ENCODE measurements around the gene LEUTX.
"Not testable (repeated sequence)": the region's sequence is repeated elsewhere in the genome, so short reads cannot be mapped to it uniquely, and the experiment has no call there.

Gene LEUTX

DNA sequence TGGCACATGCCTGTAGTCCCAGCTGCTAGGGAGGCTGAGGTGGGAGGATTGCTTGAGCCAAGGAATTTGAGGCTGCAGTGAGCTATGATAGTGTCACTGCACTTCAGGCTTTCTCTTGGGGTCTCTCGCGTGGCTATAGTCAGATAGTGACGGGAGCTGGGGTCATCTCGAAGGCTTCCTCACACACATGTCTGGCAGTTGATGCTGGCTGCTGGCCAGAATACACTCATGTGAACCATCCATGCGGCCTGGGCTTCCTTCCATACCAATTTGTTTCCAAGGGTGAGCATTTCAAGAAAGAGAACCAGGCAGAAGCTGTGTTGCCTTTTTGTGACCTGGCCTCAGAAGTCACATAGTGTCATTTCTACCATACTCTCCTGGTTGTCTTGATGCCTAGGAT lies 26.4 kb downstream of the LEUTX start:
- Histone ChIP-seq H3K4me1 (ENCODE audit: control insufficient read depth in 5 of 5, insufficient read depth in 5 of 5, low read length in 5 of 5) (no peaks in the 10 kb centered on the region), H3K36me3 (ENCODE audit: control insufficient read depth in 5 of 5, insufficient read depth in 5 of 5, low read length in 5 of 5) (no peaks in the 10 kb centered on the region), H3K4me3 (ENCODE audit: low read depth in 1 of 5, low read length in 5 of 5) (no peak overlapping the region), H3K27ac (ENCODE audit: low read depth, low read length) (no peak overlapping the region), H3K9me3 (ENCODE audit: control insufficient read depth in 5 of 5, low read length in 5 of 5) (peaks cover 0 to 3% (median 0%) of the 10 kb centered on the region in 5 donors), H3K9ac (ENCODE audit: low read length in 5 of 5) (no peak overlapping the region), H3K27me3 (ENCODE audit: control insufficient read depth in 5 of 5, insufficient read depth in 4 of 5, low read length in 5 of 5) (peaks cover 0 to 16% (median 3%) of the 10 kb centered on the region in 5 donors)

DNA sequence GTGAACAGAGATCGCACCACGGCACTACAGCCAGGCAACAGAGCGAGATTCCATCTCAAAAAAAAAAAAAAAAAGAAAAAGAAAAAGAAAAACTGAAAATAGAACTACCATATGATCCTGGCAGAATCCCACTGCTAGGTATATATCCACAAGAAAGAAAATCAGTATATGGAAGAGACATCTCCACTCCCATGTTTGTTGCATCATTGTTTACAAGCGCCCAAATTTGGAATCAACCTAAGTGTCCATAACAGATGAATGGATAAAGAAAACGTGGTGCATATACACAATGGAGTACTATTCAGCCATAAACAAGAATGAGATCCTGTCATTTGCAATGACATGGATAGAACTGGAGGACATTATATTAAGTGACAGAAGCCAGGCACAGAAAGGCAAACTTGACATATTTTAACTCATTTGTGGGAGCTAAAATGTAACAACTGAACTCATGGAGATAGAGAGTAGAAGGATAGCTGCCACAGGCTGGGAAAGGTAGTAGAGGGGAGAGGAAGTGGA lies 29.3 kb downstream of the LEUTX start:
- no peak overlapping the region for H3K9ac ChIP-seq (ENCODE audit: low read length in 5 of 5)
- peaks cover 0 to 3% (median 0%) of the 10 kb centered on the region in 5 donors for H3K9me3 ChIP-seq (ENCODE audit: control insufficient read depth in 5 of 5, low read length in 5 of 5)
- H3K4me1 ChIP-seq (ENCODE audit: control insufficient read depth in 5 of 5, insufficient read depth in 5 of 5, low read length in 5 of 5) = no peaks in the 10 kb centered on the region
- H3K27ac ChIP-seq (ENCODE audit: low read depth, low read length) = no peak overlapping the region
- H3K36me3 ChIP-seq (ENCODE audit: control insufficient read depth in 5 of 5, insufficient read depth in 5 of 5, low read length in 5 of 5) = no peaks in the 10 kb centered on the region
- H3K4me3 ChIP-seq (ENCODE audit: low read depth in 1 of 5, low read length in 5 of 5) = no peak overlapping the region
- peaks cover 0 to 11% (median 0%) of the 10 kb centered on the region in 5 donors for H3K27me3 ChIP-seq (ENCODE audit: control insufficient read depth in 5 of 5, insufficient read depth in 4 of 5, low read length in 5 of 5)

DNA sequence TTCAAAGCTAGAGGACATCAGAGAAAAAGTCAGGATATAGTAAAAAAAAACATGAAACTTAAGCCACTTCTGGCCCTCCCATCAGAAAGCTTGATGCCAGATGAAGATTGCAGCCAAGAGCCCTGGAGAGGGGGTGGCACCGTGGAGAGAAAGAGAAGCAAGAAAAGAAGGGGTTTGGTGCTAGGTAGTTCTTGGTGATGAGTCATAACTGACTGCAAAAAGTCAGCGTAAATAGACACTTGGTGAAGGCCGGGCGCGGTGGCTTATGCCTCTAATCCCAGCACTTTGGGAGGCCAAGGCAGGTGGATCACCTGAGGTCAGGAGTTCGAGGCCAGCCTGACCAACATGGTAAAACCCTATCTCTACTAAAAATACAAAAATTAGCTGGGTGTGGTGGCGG lies 30.0 kb downstream of the LEUTX start:
- H3K36me3 ChIP-seq (ENCODE audit: control insufficient read depth in 5 of 5, insufficient read depth in 5 of 5, low read length in 5 of 5); H3K4me3 ChIP-seq (ENCODE audit: low read depth in 1 of 5, low read length in 5 of 5); H3K9ac ChIP-seq (ENCODE audit: low read length in 5 of 5); H3K27me3 ChIP-seq (ENCODE audit: control insufficient read depth in 5 of 5, insufficient read depth in 4 of 5, low read length in 5 of 5); H3K9me3 ChIP-seq (ENCODE audit: control insufficient read depth in 5 of 5, low read length in 5 of 5); H3K4me1 ChIP-seq (ENCODE audit: control insufficient read depth in 5 of 5, insufficient read depth in 5 of 5, low read length in 5 of 5); H3K27ac ChIP-seq (ENCODE audit: low read depth, low read length): not testable (repeated sequence)

DNA sequence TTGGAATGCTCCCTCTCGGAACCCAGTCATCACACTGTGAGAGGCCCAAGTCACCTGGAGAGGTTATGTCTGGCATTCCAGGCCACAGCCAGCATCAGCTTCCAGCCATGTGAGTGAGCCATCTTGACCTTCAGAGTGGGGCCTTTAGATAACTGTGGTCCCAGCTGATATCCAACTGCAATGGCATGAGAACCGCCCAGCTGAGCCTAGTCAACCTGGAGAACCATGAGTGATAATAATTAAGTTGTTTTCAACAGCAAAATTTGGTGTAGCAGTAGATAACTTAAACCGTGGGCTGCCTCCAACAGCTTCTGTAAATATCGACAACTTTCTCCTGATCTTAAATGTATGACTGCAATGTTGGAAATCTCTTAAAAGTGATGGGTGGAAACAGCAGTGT lies 30.7 kb downstream of the LEUTX start:
- no peaks in the 10 kb centered on the region for H3K36me3 ChIP-seq (ENCODE audit: control insufficient read depth in 5 of 5, insufficient read depth in 5 of 5, low read length in 5 of 5)
- no peak overlapping the region for H3K27ac ChIP-seq (ENCODE audit: low read depth, low read length)
- H3K4me1 ChIP-seq (ENCODE audit: control insufficient read depth in 5 of 5, insufficient read depth in 5 of 5, low read length in 5 of 5) = peaks cover 0 to 7% (median 0%) of the 10 kb centered on the region in 5 donors
- H3K9ac ChIP-seq (ENCODE audit: low read length in 5 of 5) = no peak overlapping the region
- H3K9me3 ChIP-seq (ENCODE audit: control insufficient read depth in 5 of 5, low read length in 5 of 5) = peaks cover 0 to 3% (median 0%) of the 10 kb centered on the region in 5 donors
- H3K27me3 ChIP-seq (ENCODE audit: control insufficient read depth in 5 of 5, insufficient read depth in 4 of 5, low read length in 5 of 5) = no peaks in the 10 kb centered on the region
- no peak overlapping the region for H3K4me3 ChIP-seq (ENCODE audit: low read depth in 1 of 5, low read length in 5 of 5)

DNA sequence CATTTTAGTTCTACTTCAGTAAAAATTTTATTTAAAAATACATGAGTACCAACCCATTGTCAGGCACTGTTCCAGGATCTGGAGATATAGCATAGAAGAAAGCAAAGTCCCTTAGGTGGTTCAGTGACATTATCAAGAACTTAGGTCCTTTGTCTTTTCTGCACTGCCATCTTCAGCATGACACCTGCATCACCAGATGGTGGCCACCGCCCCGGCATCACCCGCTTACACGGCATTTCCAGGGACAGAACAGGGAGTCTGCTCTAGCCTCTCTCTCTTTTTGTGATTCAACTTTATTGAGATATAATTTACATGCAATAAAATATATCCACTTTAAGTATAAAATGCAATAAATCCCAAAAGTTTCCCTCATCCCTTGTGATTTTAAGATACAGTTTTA lies 31.8 kb downstream of the LEUTX start:
- no peaks in the 10 kb centered on the region for H3K27me3 ChIP-seq (ENCODE audit: control insufficient read depth in 5 of 5, insufficient read depth in 4 of 5, low read length in 5 of 5)
- peaks cover 0 to 7% (median 0%) of the 10 kb centered on the region in 5 donors for H3K4me1 ChIP-seq (ENCODE audit: control insufficient read depth in 5 of 5, insufficient read depth in 5 of 5, low read length in 5 of 5)
- no peak overlapping the region for H3K4me3 ChIP-seq (ENCODE audit: low read depth in 1 of 5, low read length in 5 of 5)
- H3K9ac ChIP-seq (ENCODE audit: low read length in 5 of 5) = no peak overlapping the region
- no peaks in the 10 kb centered on the region for H3K36me3 ChIP-seq (ENCODE audit: control insufficient read depth in 5 of 5, insufficient read depth in 5 of 5, low read length in 5 of 5)
- no peak overlapping the region for H3K27ac ChIP-seq (ENCODE audit: low read depth, low read length)
- H3K9me3 ChIP-seq (ENCODE audit: control insufficient read depth in 5 of 5, low read length in 5 of 5) = peaks cover 0 to 3% (median 0%) of the 10 kb centered on the region in 5 donors

DNA sequence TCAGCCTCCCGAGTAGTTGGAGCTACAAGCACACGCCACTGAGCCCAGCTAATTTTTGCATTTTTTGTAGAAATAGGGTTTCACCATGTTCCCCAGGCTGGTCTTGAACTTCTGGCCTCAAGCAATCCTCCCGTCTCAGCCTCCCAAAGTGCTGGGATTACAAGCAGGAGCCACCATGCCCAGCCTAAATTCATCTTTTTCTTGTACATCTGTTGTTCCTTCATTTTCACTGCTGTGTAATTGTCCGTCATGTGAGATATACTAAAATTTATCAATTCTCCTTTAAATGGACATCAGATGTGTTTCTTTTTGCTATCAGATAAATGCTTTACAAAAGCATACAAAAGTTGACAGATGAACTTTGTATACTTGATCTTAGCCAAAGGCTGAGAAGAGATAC lies 32.4 kb downstream of the LEUTX start:
- Histone ChIP-seq H3K27me3 (ENCODE audit: control insufficient read depth in 5 of 5, insufficient read depth in 4 of 5, low read length in 5 of 5) (no peaks in the 10 kb centered on the region), H3K4me1 (ENCODE audit: control insufficient read depth in 5 of 5, insufficient read depth in 5 of 5, low read length in 5 of 5) (peaks cover 0 to 7% (median 0%) of the 10 kb centered on the region in 5 donors), H3K27ac (ENCODE audit: low read depth, low read length) (no peak overlapping the region), H3K9me3 (ENCODE audit: control insufficient read depth in 5 of 5, low read length in 5 of 5) (peaks cover 0 to 3% (median 0%) of the 10 kb centered on the region in 5 donors), H3K9ac (ENCODE audit: low read length in 5 of 5) (no peak overlapping the region), H3K36me3 (ENCODE audit: control insufficient read depth in 5 of 5, insufficient read depth in 5 of 5, low read length in 5 of 5) (peaks cover 0 to 2% (median under 1%) of the 10 kb centered on the region in 5 donors), H3K4me3 (ENCODE audit: low read depth in 1 of 5, low read length in 5 of 5) (no peak overlapping the region)

DNA sequence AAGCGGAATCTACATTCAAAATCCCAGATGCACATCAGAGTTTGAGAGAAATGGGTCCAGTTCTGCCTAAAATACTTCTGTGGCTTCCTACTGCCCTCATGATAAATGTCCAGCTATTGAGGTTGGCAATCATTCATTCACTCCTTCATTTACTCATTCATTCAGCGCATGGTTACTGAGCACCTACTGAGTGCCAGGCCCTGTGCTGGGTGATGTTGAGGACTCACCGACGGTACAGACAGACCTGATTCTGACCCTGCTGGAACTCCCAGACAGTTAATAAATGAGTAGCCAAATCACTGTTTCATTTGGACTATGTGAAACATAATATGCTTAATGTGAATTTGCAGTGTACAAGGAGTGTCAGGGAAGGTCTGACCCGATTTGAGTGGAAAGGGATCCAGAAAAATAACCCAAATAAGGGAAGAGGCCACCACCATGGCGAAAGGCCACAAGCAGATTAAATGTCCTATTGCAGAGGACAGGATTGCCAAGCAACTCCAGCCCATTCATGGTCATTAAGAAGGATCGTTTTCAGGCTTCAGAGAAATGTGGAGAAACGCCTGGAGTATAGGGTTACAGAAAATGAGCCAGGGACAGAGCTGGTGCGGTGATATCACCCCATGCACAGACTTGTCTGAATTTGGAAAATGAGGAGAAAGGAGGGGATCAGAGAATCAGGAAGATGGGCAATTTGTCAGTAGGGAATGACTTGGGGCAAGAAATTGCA lies 34.8 kb downstream of the LEUTX start:
- Histone ChIP-seq H3K36me3 (ENCODE audit: control insufficient read depth in 5 of 5, insufficient read depth in 5 of 5, low read length in 5 of 5) (peaks cover 0 to 12% (median 5%) of the 10 kb centered on the region in 5 donors), H3K27ac (ENCODE audit: low read depth, low read length) (no peak overlapping the region), H3K4me1 (ENCODE audit: control insufficient read depth in 5 of 5, insufficient read depth in 5 of 5, low read length in 5 of 5) (peaks cover 0 to 7% (median 0%) of the 10 kb centered on the region in 5 donors), H3K9me3 (ENCODE audit: control insufficient read depth in 5 of 5, low read length in 5 of 5) (peaks cover 0 to 3% (median 0%) of the 10 kb centered on the region in 5 donors), H3K4me3 (ENCODE audit: low read depth in 1 of 5, low read length in 5 of 5) (no peak overlapping the region), H3K9ac (ENCODE audit: low read length in 5 of 5) (no peak overlapping the region), H3K27me3 (ENCODE audit: control insufficient read depth in 5 of 5, insufficient read depth in 4 of 5, low read length in 5 of 5) (no peaks in the 10 kb centered on the region)

DNA sequence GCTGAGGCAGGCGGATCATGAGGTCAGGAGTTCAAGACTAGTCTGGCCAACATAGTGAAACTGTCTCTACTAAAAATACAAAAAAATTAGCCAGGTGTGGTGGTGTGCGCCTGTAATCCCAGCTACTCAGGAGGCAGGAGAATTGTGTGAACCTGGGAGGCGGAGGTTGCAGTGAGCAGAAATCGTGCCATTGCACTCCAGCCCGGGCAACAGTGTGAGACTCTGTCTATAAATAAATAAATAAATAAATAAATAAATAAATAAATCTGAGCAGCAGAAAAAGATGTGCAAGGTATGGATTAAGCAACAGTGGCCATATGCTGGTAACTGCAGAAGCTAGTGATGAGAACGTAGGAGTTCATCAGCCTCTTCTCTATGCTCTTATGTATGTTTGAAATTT lies 35.5 kb downstream of the LEUTX start:
- H3K36me3 ChIP-seq (ENCODE audit: control insufficient read depth in 5 of 5, insufficient read depth in 5 of 5, low read length in 5 of 5) = peaks cover 0 to 12% (median 5%) of the 10 kb centered on the region in 5 donors

DNA sequence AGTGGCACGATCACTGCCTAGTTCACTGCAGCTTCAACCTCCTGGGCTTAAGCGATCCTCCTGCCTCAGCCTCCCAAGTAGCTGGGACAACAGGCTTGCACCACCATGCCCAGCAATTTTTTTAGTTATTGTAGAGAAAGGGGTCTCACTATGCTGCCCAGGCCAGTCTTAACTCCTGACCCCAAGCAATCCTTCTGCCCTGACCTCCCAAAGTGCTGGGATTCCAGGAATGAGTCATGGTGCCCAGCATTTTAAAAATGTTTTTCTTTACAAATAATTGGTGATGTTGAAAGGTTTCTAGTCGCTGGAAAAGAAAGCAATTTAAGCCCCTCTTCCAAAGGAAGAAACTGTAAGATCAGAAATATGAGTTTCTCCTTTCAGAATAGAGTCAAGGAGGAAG lies 35.9 kb downstream of the LEUTX start:
- Histone ChIP-seq H3K4me3 (ENCODE audit: low read depth in 1 of 5, low read length in 5 of 5) (no peak overlapping the region), H3K9ac (ENCODE audit: low read length in 5 of 5) (no peak overlapping the region), H3K36me3 (ENCODE audit: control insufficient read depth in 5 of 5, insufficient read depth in 5 of 5, low read length in 5 of 5) (peaks cover 0 to 12% (median 5%) of the 10 kb centered on the region in 5 donors), H3K27me3 (ENCODE audit: control insufficient read depth in 5 of 5, insufficient read depth in 4 of 5, low read length in 5 of 5) (no peaks in the 10 kb centered on the region), H3K9me3 (ENCODE audit: control insufficient read depth in 5 of 5, low read length in 5 of 5) (no peaks in the 10 kb centered on the region), H3K27ac (ENCODE audit: low read depth, low read length) (no peak overlapping the region), H3K4me1 (ENCODE audit: control insufficient read depth in 5 of 5, insufficient read depth in 5 of 5, low read length in 5 of 5) (peaks cover 0 to 7% (median 0%) of the 10 kb centered on the region in 5 donors)

More for the DNA sequence above, 35.5 kb downstream of the LEUTX start:
- not testable (repeated sequence) for H3K4me1 ChIP-seq (ENCODE audit: control insufficient read depth in 5 of 5, insufficient read depth in 5 of 5, low read length in 5 of 5); H3K27ac ChIP-seq (ENCODE audit: low read depth, low read length); H3K9ac ChIP-seq (ENCODE audit: low read length in 5 of 5); H3K9me3 ChIP-seq (ENCODE audit: control insufficient read depth in 5 of 5, low read length in 5 of 5); H3K4me3 ChIP-seq (ENCODE audit: low read depth in 1 of 5, low read length in 5 of 5); H3K27me3 ChIP-seq (ENCODE audit: control insufficient read depth in 5 of 5, insufficient read depth in 4 of 5, low read length in 5 of 5)

DNA sequence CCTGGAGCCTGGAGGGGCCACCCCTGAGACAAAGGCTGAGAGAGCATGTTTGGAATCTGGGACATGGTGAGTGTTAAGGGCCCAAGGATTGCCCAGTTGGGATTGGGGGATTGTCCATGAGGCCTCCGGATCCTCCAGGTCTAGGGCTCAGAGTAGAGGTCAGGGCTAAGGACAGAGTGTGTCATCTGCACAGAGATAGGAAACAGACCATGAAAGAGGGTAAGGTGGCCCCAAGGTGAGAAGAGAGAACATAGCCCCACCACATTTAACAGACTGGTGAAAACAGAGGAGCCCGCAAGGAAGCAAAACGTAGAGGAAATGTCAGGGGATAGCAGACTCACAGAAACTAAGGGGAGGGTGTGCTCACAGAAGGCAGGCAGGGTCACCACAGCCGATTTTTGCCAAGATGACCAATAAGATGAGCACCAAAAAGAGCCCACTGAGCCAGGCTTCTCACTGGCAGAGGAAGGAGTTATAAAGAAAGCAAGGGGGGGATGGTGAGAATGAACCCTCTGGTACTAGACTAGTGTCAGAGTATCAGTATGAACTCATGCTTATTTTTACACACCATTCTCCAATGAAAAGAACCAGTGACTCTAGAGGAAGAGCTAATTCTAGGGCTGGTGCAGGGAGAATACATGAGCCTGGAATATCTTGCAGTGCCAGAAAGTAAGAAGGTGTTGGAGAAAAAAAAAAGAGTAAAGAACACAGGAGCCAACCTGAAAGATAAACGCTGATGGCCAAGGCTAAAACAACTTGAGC lies 37.8 kb downstream of the LEUTX start:
- H3K4me3 ChIP-seq (ENCODE audit: low read depth in 1 of 5, low read length in 5 of 5) = no peak overlapping the region
- peaks cover 0 to 3% (median 0%) of the 10 kb centered on the region in 5 donors for H3K9me3 ChIP-seq (ENCODE audit: control insufficient read depth in 5 of 5, low read length in 5 of 5)
- peaks cover 0 to 12% (median 5%) of the 10 kb centered on the region in 5 donors for H3K36me3 ChIP-seq (ENCODE audit: control insufficient read depth in 5 of 5, insufficient read depth in 5 of 5, low read length in 5 of 5)
- peaks cover 0 to 7% (median 0%) of the 10 kb centered on the region in 5 donors for H3K4me1 ChIP-seq (ENCODE audit: control insufficient read depth in 5 of 5, insufficient read depth in 5 of 5, low read length in 5 of 5)
- H3K27me3 ChIP-seq (ENCODE audit: control insufficient read depth in 5 of 5, insufficient read depth in 4 of 5, low read length in 5 of 5) = no peaks in the 10 kb centered on the region
- no peak overlapping the region for H3K27ac ChIP-seq (ENCODE audit: low read depth, low read length)
- peak overlapping the region in 1 of 5 donors; percentile 12 for H3K9ac ChIP-seq (ENCODE audit: low read length in 5 of 5)

All from subcutaneous abdominal adipose tissue (tissue), 5 donors.